SU-DHL-6 (cell line): ENCODE data around the gene TBC1D10A.

Experiments
- CTCF ChIP-seq: fragments of 200-600 bp; sonication (generic); IDR thresholded peaks from one replicate; pipeline ENCODE4 v1.5.1; 2017; ENCODE audit warnings: antibody characterized with exemption, mild to moderate bottlenecking, low read length, moderate library complexity; ENCODE audit not compliant: insufficient read depth, poor library complexity, severe bottlenecking
- EZH2phosphoT487 ChIP-seq: fragments of 200-600 bp; sonication (generic), shearing (Covaris generic); conservative IDR thresholded peaks from 2 replicates; pipeline ENCODE4 v1.6.1; 2018; ENCODE audit warnings: mild to moderate bottlenecking, antibody characterized with exemption, low read length, moderate library complexity, mixed read lengths

DNA sequence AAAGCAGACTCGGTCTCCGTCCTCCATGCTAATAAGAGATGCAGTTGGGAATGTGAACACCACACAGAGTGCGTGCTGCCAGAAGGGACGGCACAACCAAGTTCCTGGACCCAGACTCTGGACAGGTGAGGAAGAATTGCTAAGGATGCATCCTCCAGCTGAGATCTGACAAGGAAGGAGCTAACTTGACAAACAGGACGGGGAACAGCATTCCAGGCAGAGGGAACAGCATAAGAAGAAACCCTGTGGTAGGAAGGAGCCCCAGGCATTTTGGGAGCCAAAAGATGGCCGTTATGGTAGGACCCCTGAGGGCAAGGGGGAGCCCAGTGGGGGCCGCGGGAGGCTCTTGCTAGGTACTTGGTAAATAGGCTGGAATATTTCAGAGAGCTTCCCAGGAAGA, 66.1 kb downstream of the TBC1D10A start:
- TF ChIP-seq CTCF (no peak), EZH2phosphoT487 (no peak)
